GM13976 (cell line): ENCODE measurements around the gene NACC1.
A peak's percentile ranks its signal among the peaks of the same experiment; 100 is the strongest.
"Not testable (repeated sequence)": the region's sequence is repeated elsewhere in the genome, so short reads cannot be mapped to it uniquely, and the experiment has no call there.

Source experiments
- DNase-seq: peaks from one replicate; pipeline ENCODE4 v3.0.0; 2012; ENCODE audit warnings: low spot score
- in situ Hi-C: fragments of 300-500 bp; cut with MboI; formaldehyde crosslinking; loops from one replicate; pipeline ENCODE4 v1.12.0; 2022; ENCODE audit warnings: low sequenced_read_pairs, mixed read lengths, inconsistent platforms; ENCODE audit not compliant: unreplicated experiment
- TF ChIP-seq, protein P1 (sequence below): IDR thresholded peaks from 2 replicates; pipeline ENCODE4 v1.5.1; 2012; ENCODE audit warnings: borderline replicate concordance, mild to moderate bottlenecking; ENCODE audit not compliant: insufficient read depth; ENCODE audit errors: extremely low read depth, missing control alignments, control extremely low read depth

The NACC1 gene

DNA sequence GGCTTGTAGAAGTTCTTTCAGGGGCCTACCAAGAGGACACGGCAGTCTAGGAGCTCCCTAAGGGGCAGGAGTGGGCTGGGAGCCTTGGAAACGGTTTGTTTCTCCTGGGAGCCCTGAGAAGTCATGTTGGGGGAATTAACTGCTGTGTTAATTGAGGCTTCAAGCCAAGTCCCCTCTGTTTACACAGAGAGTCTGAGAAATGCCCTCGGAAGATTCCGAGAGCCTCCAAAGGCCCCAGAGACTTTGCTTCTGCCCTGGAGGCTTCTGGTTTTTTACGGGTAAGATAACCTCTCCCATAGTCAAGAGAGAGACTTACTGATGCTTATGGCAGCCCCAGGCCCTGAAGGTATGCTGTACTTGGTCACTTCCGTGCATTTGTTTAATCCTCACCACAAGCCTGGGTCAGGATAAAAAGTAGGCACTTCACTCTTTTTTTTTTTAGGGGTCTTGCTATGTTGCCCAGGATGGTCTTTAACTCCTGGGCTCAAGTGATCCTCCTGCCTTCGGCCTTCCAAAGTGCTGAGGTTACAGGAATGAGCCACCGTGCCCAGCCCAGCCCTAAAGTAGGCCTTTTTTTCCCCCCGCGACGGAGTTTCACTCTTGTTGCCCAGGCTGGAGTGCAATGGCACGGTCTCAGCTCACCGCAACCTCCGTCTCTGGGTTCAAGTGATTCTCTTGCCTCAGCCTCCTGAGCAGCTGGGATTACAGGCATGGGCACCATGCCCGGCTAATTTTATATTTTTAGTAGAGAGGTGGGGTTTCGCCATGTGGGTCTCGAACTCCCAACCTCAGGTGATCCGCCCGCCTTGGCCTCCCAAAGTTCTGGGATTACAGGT, 47.3 kb downstream of the NACC1 start:
- in situ Hi-C loops: no loop called here
- no peak for DNase-seq
- TF ChIP-seq, protein P1, sequence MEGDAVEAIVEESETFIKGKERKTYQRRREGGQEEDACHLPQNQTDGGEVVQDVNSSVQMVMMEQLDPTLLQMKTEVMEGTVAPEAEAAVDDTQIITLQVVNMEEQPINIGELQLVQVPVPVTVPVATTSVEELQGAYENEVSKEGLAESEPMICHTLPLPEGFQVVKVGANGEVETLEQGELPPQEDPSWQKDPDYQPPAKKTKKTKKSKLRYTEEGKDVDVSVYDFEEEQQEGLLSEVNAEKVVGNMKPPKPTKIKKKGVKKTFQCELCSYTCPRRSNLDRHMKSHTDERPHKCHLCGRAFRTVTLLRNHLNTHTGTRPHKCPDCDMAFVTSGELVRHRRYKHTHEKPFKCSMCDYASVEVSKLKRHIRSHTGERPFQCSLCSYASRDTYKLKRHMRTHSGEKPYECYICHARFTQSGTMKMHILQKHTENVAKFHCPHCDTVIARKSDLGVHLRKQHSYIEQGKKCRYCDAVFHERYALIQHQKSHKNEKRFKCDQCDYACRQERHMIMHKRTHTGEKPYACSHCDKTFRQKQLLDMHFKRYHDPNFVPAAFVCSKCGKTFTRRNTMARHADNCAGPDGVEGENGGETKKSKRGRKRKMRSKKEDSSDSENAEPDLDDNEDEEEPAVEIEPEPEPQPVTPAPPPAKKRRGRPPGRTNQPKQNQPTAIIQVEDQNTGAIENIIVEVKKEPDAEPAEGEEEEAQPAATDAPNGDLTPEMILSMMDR: no peak

DNA sequence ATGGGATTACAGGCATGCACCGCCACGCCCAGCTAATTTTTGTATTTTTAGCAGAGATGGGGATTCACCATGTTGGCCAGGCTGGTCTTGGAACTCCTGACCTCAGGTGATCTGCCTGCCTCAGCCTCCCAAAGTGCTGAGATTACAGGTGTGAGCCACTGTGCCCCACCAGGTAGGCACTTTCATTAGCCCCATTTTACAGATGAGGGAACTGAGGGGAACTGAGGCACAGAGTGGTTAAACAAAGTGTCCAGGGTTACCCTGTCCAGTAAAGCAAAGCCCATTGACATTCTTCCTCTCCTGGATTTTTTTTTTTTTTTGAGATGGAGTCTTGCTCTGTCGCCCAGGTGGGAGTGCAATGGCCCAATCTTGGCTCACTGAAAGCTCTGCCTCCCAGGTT, 48.1 kb downstream of the NACC1 start:
- DNase-seq, in situ Hi-C loops: not testable (repeated sequence)

DNA sequence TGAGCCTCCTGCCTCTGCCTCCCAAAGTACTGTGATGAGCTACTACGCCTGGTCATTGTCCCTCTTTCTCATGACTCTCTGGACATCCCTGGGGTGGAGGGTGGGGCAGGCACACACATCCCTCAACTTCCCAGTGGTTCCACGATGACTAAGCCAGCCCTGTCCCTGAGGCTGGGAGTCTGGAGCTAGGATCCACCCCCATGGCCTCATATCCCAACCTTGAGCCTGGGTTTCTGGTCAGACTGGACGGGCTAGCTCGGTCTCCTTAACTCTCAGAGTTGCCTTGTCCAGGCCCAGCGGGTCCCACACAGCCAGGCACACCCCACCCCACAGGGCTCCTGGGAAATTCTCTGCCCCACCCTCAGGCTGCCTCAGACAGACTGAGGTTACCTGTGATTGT, 51.7 kb downstream of the NACC1 start:
- DNase-seq: no peak
- TF ChIP-seq, protein P1: no peak
- in situ Hi-C loops: no loop called here

DNA sequence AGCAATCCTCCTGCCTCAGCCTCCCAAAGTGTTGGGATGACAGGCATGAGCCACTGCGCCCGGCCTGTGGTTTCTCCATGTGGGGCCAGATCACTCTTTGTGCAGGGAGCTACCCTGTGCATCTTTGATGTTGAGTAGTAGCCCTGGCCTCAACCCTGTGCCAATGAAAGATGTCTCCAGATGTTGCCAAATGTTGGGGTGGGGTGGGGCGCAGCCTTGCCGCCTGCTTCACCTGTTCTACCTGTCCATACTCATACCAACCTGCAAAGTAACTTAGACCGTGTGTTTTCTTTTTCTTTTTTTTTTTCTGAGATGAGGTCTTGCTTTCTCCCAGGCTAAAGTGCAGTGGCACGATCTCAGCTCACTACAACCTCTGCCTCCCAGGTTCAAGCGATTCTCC, 53.1 kb downstream of the NACC1 start:
- in situ Hi-C loops: no loop called here
- DNase-seq: no peak
- TF ChIP-seq, protein P1: no peak

DNA sequence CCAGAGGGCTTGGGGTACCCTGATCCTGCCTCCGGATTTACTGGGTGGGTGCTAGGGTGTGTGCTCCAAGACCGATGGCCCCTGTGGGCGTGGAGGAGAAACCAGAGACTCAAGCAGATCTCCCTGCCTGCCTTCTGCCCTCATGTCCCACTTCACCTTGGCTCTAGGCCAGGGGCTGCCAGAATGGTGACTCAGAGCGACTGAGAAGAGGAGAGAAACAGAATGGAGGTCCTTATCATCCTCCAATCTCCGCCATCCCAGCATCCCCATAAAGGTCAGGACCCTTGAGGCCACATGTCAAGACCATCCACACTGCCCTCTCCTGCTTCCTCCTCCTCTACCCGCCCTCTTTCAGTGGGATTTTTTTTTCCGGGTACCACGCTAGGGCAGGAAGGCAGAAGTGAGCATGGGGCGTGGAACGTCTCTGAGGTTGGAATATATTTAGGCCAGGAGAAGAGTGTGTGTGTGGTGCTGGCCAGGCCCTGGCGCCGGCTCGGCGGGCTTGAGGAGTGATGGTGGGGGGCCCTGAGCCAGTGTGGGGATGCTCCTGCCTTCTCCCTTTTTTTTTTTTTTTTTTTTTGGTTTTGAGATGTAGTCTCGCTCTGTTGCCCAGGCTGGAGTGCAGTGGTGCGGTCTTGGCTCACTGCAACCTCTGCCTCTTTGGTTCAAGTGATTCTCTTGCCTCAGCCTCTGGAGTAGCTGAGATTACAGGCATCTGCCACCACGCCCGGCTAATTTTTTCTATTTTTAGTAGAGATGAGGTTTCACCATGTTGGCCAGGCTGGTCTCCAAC, 54.5 kb downstream of the NACC1 start:
- in situ Hi-C loops: no loop called here
- DNase-seq: peak; percentile 36
- TF ChIP-seq, protein P1: no peak

DNA sequence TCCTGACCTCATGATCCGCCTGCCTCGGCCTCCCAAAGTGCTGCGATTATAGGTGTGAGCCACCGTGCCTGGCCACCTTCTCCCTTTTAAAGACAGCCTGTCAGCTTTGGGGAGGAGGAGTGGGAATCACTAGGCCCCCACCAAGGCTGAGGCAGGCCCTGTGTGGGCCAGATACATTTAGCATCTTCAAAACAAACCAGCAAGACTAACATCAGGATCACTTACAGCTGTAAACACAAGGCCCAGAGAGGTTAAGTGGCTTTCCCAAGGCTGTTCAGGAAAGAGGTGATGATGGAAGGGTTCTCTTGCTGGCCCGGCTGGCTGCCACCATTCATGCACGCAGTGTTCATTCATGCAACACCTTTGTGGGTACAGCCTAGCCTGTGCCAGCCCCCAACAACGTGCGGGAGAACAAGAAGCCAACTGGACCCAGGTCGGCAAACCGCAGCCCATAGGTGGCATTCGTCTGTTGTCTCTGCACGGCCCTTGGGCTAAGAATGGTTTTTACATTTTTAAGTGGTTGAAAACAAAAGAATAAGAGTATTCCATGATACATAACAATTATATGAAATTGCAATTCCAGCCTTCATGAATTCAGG, 55.2 kb downstream of the NACC1 start:
- in situ Hi-C loops: no loop called here
- TF ChIP-seq, protein P1: no peak
- DNase-seq: no peak
